Measurements from ENCODE around the gene ANKH.
"Not testable (repeated sequence)": the region's sequence is repeated elsewhere in the genome, so short reads cannot be mapped to it uniquely, and the experiment has no call there.

ANKH gene

DNA sequence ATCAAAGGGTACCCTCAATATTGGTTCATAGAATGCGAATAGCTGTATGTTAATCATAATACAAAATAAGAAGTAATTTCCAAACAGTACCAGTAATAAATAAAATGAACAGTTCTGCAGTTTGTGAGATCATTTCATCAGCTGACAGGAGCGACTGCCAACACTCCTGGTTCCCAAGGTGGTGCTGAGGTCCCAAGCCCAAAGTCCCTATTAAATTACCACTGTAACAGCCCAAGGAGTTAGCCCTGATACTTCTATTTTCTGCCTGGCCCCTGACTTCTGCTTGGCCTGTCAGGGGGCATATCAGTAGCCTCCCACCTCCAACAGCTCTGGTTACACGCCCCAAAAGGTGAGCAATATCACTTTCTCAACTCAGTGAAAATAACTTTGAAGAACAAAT, 47.1 kb downstream of the ANKH start:
- DNase-seq, result no peak

DNA sequence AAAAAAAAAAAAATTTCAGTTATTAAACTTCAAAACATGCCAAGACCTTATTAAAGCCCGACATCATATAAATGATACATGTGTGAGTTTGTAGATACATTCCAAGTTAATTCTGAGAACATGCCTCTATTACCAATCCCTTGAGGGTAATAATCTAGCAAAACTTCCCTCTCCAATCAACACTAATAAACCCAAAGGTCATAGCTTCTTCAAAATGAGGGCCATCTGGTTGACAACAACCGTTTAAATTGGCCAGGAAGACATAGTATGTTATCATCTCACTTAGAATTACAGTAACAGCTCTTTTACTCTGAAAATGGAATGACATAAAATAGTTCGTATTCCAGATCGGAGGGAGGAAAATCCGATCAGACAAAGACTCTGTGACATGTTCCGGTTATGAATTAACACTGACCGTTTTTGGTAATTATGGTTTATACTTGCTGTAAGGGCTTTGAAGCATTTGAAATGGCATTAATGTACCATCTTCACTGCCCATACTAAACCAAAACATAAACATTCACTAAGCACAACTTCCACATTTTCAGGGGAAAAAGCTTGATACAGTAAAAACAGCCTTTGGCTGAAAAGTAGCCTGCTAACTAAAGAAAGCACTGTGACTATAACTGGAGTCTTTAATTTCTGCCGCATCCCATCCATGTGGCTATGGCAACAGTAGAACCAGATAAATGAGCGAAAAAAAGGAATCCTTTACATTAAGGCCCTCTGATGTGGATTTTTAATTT, 50.3 kb downstream of the ANKH start:
- DNase-seq, result no peak

DNA sequence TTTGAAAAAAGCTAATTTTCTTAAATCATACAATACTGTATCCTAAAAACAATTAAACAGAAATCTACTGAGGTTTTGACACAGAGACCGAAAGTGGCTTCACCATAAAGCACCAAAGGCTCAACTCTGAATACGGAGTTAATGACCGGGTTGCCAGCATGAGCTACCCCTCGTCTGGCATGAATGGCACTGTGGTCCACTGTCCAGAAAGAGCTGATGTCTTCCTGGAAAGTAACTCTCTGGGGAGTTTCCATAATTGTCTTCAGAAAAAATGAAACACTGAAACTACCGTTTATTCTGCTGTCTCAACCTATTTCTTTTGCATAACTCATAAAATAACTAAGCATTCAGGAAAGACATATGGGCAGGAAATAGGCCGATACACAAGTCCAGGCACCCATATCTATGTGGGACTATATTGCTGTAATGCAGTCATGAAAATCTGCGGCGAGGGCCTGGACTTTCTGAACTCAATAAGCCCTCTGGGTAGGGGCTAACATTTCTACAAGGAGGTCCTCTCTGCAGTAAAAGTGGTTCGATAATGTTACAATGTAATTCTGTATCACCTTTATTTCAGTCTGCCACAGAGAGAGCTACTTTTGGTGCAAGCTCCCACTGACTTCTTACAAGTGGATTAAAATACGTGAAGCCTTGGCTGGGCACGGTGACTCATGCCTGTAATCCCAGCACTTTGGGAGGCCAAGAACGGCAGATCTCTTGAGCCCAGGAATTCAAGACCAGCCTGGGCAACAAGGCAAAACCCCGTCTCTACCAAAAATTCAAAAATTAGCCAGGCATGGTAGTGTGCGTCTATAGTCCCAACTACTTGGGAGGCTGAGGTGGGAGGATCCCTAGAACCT, 52.4 kb downstream of the ANKH start:
- DNase-seq, result no peak

DNA sequence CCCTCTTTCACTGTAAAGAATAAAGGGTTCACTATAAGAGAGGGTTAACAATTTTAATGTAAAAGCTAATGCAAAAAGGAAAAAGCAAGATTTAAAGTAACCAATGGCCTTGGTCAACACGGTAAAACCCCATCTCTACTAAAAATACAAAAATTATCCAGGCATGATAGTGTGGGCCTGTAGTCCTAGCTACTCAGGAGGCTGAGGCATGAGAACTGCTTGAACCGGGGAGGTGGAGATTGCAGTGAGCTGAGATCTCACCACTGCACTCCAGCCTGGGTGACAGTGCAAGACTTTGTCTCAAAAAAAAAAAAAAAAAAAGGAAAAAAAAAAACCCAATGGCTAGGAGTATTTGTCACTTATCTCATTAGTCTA, 53.8 kb downstream of the ANKH start:
- DNase-seq, result not testable (repeated sequence)

DNA sequence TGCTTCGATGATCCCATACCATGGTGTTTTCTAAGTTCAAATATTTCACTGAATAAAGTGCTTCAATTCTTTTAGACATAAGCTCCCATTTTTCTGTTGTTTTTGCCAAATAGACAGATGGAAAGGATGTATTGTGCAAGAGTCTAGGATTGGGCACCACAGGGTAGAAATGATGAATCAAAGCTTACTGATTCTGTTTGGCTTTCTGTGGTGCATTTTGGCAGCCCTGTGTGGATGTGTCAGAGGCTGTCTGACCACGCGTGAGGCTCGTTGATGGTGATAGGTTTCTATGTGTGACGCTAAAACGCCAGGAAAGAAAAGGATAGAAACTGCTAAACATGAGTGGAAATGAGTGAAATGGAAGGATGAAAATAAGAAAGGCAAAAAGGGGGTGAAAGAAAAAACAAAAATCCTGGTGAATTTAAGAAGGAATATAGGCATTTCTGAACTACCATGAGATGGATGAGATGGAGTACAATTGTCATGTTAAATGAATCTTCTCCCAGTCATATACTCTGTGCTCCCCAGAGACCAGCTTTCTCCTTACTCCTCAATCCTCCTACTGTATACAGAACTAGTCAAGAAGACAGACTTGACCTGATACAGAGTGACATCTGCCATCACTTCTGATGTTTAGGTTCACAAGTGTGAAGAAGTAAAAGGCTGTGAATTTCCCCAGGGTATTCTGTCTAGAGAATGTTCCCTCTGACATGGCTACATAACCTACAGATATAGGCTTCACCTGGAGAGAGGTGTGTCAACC, 54.4 kb downstream of the ANKH start:
- DNase-seq, result no peak

DNA sequence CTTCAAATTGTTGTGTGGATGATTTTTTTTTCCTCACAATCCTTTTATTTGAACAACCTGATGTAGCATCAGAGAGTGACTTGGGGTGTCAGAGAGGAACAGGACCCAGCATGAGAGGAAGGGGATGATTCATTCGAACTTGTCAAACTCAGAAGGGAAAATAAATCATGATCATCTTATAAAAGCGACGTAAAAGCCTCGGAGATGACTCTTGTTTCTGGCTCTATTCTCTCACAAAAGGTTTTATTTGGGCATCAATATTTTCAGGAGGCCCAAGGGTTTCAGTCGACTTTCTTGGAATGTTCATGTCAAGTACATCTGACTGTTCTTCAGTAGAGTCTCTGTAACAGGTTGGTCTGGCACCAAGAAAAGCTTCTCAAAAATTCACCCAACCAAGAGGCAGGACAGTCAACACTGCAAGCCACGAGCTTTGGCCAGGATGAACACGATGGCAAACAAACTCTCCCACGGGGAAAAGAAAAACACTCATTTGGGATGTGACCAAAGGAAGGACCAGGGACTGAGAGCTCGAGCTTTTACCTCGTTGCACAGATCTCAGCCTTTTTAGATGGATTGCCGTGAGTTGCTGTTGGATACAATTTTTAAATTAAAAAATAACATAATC, 55.1 kb downstream of the ANKH start:
- no peak for DNase-seq

DNA sequence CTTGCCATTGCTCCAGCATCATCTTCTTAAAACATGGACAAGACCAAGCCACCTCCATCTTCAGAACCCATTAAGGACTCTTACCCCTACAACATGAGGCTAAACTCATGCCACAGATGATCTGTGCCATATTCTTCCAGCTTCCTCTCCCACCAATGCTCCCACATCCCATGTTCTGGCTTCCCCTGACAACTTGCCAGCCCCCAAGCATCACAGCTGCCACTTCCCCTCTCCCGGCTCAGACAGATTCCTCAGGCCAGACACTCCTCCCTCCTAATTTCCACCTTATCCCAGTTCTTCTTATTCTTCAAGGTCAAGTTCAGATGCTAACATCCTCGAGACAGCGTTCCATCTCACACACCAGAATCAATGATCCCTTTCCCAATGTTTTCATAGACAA, 57.8 kb downstream of the ANKH start:
- DNase-seq, result no peak

DNA sequence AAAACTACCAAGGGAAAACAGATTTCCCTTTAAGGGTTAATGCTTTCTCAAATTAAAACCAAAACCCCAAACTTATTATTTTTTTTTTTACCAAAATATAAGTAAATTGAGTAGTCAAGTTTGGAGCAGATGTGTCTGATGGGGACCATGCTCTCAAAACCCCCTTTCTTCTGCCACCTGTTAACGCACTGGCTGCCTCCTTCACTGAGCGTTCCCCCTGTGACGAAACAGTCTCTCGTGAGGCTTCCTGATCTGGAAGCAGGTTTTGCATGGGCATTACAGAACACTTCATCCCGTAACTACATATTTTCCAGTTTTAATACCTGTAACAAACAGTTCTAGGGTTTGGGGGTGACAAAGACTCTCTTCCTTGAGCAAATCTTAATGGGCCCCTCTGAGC, 59.4 kb downstream of the ANKH start:
- DNase-seq, result no peak

DNA sequence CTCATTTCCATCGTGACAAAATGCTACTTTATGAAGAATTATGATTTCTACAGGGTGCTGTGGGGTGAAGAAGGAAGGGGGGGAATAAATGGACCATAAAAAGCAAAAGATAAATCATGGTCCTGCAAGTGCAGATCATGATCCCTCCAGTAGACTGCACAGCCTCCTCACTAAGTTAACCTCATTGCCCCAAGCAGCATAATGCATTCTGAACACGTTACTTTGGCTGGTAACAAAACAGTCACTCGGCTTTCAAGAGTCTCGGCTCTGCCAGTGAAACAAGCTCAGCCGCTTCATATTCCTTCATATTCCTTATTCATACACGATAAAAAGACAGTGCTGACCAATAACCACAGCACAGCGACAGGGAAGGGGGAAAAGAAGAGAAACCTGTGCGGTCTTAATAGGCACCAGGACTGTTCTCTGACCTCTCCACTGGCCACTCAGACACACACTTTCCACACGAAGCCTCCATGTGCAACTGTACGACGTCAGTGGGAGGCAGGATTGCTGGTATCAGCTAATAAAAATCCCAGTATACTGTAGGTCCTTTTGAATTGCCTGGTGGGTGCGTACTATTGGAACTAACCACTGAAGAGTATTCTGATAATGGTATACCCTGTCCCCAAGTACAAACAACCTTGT, 60.5 kb downstream of the ANKH start:
- no peak for DNase-seq

DNA sequence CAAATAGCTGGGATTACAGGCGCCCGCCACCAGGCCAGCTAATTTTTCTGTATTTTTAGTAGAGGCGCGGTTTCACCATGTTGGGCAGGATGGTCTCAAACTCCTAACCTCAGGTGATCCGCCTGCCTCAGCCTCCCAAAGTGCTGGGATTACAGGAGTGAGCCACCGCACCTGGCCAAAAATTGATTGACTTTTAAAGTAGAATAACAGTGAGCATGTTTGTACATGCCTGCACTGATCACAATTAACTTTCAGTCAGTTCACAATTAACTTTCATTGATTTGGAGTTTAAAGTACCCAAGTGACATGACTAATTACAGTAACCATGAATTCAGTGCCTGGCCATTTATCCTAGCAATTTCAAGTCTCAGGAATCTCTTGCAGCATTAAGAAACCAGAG, 61.3 kb downstream of the ANKH start:
- DNase-seq, result no peak

DNA sequence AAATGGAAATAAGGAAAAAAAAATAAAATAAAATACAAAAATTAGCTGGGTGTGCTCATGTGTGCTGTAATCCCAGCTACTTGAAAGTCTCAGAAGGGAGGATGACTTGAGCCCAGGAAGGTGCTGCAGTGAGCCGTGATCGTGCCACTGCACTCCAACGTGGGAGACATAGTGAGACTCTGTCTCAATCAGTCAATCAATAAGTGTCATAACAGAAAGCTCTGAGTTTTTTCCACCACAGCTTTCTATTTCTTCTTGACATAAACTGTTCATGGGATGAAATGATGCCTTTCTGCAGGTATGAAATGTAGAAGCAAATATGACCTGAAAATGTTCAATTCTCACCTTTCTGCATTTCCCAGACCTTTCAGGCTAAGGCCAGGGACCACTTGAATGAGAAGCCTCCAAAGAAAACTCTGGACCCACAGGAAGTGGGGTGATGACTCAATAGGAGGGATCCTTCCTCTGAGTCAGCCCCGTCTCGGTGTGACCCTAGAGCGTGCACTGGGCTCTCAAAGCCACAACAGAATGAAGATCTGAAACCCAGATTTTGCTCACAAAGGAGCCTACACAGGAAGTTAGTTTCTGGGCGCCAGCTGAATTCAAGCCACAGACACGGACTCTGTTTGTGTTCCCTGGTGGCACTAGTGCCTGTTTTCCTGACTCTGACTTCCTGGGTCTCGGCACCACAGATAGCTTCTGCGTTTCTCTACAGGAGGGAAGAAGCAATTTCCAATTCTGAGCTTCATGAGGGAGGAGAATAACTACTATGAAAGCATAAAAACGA, 62.0 kb downstream of the ANKH start:
- DNase-seq, result peak; percentile 55

DNA sequence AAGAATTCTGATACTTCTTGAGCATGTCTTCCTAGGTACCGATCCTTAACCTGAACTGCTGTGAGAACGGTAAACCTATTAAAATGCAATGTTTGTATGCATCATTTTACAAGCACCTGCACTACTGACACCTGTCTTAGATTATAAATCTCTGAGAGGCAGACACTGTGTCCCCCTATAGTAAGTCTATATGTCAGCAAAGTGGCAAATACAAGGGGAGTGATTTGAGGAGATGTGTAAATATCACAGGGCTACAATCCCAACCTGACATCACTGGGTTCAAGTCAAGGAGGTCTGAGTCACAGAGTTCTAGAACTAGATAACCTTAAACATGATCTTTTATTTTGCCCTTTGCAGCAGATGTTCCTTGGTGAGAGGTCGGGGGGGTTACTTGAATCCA, 64.1 kb downstream of the ANKH start:
- no peak for DNase-seq

DNA sequence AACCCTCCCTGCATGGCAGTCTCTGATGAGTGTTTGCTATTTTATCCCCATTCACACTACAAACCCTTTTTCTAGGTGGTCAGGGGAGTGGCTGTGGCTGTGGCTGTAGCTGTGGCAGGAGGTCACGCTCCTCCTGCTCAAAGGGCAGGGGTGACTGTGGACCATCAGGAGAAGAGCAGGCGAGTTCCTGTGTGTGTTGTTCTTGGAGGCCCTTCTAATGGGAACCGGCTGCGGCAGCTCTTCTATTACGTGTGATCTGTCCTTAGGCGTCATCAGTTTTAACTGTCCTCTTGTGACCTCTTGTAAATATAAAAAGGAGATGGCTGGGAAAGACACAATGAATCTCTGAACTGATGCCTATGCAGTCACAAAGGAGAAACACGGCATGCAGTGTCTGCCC, 65.1 kb downstream of the ANKH start:
- no peak for DNase-seq

DNA sequence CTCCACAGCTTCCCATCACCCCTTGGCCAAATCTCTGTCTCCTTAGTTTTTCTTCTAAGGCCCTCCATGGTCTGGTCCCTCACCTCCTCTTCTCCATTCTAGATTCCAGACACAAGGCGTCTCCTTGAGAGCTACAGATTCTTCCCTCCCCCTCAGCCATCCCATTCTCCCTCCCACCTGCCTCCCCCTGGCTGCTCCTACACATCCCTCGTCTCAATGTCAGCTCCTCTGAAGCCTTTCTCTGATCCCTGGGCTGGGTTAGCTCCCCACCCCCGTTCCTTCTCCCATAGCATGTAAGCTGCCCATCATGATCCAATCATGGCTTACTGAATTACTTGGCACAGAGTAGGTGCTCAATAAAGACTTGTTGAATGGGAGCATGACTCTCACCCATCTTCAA, 69.0 kb downstream of the ANKH start:
- no peak for DNase-seq

DNA sequence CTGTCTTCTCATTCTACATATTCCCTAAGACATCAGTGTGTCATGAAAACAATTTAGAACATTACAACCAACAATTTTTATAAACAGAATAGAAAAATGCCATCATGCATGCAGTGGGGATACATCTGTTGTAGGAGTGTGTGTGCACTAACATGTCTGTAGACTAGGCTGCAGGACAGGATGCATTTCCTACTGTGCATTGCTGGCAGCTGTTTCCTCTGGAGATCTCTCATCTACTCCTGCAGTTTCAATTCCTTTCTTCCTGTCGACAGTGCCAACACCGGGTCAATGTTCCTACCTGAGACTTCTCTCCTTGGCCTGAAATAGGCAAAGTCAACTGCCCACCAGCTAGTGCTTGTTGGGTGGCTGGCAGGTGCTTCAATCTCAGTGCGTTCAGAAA, 69.8 kb downstream of the ANKH start:
- DNase-seq, result no peak

DNA sequence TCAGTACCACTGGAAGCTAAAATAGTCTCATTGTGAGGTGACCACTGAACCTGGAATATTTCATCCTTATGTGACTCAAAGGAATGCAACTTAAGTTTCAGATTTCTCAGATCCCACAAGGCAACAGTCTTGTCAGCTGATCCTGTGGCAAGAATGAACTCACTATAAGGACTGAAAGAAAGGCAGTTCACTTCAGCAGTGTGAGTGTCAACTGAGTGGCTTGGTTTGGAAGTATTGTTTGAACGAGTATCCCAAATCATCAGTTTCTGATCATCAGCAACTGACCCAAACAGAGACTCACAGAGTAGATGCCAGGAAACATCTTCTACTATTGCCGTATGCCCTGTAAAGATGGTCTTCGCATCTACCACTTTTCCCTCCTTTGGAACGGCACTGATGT, 74.2 kb downstream of the ANKH start:
- DNase-seq, result not testable (repeated sequence)

DNA sequence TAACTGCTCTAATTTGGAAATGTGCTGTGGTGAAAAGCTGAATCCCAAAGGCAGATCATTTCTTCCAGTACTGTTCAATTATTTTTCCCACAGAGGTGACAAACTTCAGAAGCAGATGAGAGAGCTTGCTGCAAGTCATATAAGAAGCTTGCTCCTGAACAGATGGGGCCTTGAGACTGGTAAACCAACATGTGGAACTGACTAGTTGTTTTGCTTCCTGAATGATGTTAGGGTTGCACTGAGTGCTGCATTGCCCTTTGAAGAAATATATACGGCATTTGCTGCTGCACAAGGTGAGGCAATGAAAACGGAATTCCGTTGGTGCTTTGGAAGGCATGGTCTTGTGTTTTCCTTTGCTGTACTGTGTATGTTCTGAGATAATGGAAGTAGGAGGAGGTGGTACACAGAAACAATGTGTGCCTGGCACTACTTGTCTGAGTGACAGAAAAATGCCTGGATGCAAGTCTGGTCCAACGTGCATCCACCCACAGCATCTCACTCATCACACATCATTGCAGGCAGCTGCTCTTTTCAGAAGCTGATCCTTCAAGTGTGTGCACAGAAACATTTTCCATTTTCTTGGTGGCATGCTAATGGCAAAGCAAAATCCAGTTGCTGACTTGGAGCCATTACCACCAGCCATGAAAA, 76.9 kb downstream of the ANKH start:
- DNase-seq, result no peak

DNA sequence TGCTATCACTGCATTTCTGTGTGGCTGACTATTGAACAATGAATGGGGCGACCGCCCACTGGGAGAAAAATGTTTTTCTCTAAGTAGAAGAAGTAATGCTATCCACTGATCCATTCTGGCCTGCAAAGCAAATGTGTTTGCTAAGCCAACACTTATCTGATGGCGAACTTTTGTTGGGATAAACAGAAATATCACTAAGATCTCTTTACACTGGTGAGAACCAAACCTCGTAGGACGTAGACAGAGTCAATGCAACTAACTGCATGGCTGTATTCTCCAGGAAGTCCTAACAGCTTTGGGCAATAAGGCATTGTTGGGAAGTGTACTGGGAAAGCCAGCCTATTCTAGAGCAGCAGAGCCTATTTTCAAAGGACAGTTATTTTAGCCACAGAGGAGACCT, 77.7 kb downstream of the ANKH start:
- DNase-seq, result no peak

DNA sequence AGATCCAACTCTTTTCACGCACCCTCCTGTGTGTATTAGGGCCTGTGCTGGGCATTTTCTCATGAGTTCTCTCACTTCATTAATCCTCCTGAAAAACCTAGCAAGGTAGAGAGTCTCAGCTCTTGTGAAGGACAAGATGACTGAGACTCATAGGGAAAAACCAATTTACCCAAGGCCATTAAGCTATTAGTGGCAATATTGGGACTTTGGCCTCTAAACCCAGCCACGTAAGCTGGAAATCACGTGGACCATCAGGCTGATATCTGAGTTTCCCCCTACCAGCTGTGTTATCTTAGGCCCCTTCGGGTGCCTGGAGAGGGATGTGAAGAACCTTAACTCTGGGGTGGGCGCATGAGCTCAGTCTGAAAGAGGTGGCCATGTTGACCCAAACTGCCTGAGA, 80.7 kb downstream of the ANKH start:
- no peak for DNase-seq

DNA sequence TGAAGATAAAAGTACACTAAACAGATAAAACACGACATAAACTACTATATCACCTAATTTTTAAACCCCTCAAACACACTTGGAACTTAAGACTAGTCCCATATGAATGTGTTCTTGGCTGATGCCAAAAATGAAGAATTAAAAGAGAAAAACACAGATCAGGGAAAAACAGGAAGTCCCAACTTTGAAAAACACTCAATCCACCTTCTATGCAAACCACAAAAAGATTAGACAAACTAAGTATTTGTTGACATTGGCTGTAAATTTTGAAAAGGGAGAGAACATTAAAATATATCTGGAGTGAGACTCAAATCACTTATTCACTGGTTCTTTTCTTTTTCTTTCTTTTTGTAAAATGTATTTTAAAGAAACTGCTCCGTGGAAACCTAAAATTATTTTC, 81.4 kb downstream of the ANKH start:
- DNase-seq, result no peak

DNA sequence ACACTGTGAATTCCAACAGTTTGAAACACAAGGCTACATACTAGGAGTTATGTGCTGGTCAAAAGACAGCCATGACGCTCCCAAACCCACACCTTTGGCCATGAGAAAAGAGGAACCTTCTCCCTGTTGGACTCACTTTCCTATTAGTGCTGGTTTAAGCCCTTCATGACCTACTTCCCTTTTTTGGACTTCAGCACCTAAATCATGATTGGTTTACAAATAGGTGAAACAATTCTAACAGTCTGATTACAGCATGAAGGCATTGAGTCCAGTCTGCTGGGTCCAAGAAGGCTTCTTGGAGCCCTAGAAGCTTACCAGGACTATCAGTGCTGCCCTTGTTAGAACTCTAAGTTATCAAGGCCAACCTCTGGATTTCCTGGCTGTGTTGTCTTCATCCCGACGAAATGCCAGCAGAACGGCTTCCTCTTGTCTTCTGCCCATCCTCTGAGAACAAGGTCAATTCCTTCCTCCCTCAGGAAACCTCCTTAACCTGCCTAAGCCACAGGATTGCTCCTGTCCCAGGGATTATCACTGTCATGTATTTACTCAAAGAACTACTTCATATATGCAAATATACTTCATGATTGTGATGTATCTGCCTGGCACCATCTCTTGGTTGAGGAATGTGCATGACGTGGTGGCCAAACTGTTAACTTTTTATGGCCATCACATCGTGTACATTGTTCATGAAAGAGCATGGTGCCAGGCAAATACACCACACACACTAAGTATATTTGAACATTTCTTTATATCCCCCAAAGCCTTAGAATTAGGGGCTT, 83.6 kb downstream of the ANKH start:
- DNase-seq, result no peak

Data from T1000 (cell line).